IPS-20b (cell line): ENCODE results near the gene TSBP1.

Experiments
- H3K27ac ChIP-seq: one replicate; pipeline ENCODE4 v1.5.1; 2013; ENCODE audit warnings: low read length
- H3K27me3 ChIP-seq: 2 replicates; pipeline ENCODE4 v1.6.1; 2013; ENCODE audit warnings: mild to moderate bottlenecking, low read length, inconsistent platforms; ENCODE audit not compliant: insufficient read depth
- H3K36me3 ChIP-seq: 2 replicates; pipeline ENCODE4 v1.6.1; 2013; ENCODE audit warnings: low read depth, mild to moderate bottlenecking, inconsistent platforms, low read length, moderate library complexity; ENCODE audit not compliant: insufficient read depth
- H3K4me1 ChIP-seq: 2 replicates; pipeline ENCODE4 v1.6.1; 2013; ENCODE audit warnings: mild to moderate bottlenecking, control low read depth, inconsistent platforms, low read length, moderate library complexity; ENCODE audit not compliant: insufficient read depth
- H3K4me3 ChIP-seq: 2 replicates; pipeline ENCODE4 v1.5.1; 2013; ENCODE audit warnings: mild to moderate bottlenecking, low read length, inconsistent platforms
- H3K9ac ChIP-seq: 2 replicates; pipeline ENCODE4 v1.6.1; 2013; ENCODE audit warnings: low read depth, mild to moderate bottlenecking, inconsistent platforms, low read length, moderate library complexity
- H3K9me3 ChIP-seq: 2 replicates; pipeline ENCODE4 v1.6.1; 2013; ENCODE audit warnings: mild to moderate bottlenecking, low read depth, low read length, inconsistent platforms; ENCODE audit not compliant: insufficient read depth

Gene TSBP1, protein sequence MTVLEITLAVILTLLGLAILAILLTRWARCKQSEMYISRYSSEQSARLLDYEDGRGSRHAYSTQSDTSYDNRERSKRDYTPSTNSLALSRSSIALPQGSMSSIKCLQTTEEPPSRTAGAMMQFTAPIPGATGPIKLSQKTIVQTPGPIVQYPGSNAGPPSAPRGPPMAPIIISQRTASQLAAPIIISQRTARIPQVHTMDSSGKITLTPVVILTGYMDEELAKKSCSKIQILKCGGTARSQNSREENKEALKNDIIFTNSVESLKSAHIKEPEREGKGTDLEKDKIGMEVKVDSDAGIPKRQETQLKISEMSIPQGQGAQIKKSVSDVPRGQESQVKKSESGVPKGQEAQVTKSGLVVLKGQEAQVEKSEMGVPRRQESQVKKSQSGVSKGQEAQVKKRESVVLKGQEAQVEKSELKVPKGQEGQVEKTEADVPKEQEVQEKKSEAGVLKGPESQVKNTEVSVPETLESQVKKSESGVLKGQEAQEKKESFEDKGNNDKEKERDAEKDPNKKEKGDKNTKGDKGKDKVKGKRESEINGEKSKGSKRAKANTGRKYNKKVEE

DNA sequence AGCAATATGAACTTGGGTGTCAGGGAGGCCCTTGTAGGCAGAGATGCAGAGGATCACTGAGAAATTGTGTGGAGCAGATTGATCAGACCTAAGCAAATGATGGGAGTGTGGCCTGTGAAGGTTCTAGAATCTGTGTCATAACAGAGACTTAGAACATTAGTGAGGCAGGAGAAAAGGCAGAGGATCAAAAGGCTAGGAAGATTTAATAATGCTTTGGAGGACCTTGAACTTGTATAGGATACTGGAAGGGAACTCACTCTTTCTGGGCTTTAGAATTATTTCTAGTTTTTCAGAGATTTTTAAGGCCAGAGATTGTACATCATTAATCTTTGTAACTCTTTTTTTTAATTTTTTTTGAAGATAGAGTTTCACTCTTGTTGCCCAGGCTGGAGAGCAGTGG lies at the start of gene TSBP1:
Gene TSBP1, minus strand, starts transcription at position 101 of the 400 bp plus-strand sequence. CDS start 197 bp downstream, outside the sequence.
- H3K27me3 ChIP-seq: no peaks in the 10 kb centered on the region
- no peak within 1 kb of the TSS for H3K4me3 ChIP-seq
- no peak within 1 kb of the TSS for H3K9ac ChIP-seq
- no peaks in the 10 kb centered on the region for H3K36me3 ChIP-seq
- no peaks in the 10 kb centered on the region for H3K4me1 ChIP-seq
- H3K27ac ChIP-seq: no peak within 1 kb of the TSS
- no peaks in the 10 kb centered on the region for H3K9me3 ChIP-seq

DNA sequence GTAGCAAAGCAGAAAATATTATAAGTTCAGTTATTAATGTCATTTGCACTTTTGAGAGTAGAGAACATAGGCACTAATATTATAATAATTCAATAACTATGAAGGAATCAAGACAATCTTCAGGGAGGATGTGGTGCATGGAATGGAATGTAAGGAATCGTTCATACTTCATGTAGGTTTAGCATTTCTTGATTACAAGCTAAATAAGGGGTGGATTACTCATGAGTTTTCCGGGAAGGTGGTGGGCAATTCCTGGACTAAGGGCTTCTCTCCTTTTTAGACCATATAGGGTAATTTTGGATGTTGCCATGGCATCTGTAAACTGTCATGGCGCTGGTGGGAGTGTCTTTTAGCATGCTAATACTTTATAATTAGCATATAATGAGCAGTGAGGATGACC lies 44.3 kb upstream of the TSBP1 start:
- Histone ChIP-seq H3K27me3 (peaks cover 26% of the 10 kb centered on the region), H3K36me3 (no peaks in the 10 kb centered on the region), H3K9me3 (no peaks in the 10 kb centered on the region), H3K9ac (no peak overlapping the region), H3K27ac (no peak overlapping the region), H3K4me3 (peak overlapping the region; percentile 43; the same call in 1 of the 2 replicates), H3K4me1 (no peaks in the 10 kb centered on the region)

DNA sequence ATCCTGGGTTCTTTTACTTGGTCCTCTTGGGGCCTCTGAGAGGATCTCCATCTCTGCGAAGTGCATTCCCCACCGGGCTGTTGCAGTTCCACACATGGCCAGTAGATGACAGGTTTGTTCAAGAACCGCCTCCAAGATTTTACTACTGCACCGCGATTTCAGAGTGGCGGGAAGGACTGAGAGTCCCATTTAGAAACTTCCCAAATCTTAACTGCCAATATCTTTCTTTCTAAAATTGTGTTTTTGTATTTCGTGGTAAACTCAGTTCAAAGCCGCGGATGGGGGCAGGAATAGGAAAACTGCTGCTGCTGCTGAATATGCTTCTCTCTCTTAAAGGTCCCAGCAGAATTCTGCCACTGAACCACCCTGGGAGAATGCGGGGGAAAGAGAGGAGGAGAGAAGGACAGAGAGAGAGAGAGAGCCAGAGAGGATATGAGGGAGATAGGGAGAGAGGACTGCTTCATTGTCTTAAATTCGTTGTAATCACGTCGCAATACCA lies 43.9 kb upstream of the TSBP1 start:
- no peak overlapping the region for H3K27ac ChIP-seq

DNA sequence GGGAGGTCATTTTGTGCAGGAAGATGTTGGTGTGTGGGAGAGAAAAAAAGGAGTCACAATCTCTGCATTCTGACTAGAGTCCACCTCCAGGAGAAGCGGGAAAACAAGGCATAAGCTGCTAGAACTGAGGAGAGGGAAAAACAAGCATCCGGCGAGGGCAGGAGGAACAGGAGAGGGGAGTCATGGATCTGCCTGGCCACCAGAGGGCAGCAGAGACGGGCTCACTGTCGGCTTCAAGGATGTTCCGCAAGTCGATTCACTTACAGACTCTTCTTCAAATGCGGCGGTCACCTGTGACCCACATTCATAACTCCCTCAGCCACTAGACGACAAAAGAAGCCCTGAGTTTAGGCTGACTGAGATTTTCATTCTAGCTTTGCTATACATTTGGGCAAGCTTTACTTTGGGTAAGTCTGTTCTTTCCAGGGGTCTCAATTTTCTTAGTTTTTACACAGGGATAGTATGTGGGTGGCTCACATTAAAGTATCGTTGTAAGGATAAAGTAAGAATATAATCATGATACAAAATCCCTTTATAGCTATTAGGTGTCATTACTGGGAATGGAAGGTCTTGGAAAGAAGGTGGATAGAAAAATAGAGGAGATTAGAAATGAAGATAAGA lies 41.8 kb upstream of the TSBP1 start:
- Histone ChIP-seq H3K9ac (0 out of 2 replicates have a peak overlapping the region, but pooled peaks have one; percentile 47), H3K36me3 (no peaks in the 10 kb centered on the region), H3K27ac (no peak overlapping the region), H3K9me3 (no peaks in the 10 kb centered on the region), H3K4me1 (no peaks in the 10 kb centered on the region), H3K4me3 (no peak overlapping the region), H3K27me3 (peaks cover 26% of the 10 kb centered on the region)

More for the DNA sequence above, 43.9 kb upstream of the TSBP1 start:
- Histone ChIP-seq H3K4me3 (peak overlapping the region; percentile 43; the same call in 1 of the 2 replicates), H3K4me1 (no peaks in the 10 kb centered on the region), H3K9me3 (no peaks in the 10 kb centered on the region), H3K36me3 (no peaks in the 10 kb centered on the region), H3K9ac (no peak overlapping the region), H3K27me3 (peaks cover 26% of the 10 kb centered on the region)

DNA sequence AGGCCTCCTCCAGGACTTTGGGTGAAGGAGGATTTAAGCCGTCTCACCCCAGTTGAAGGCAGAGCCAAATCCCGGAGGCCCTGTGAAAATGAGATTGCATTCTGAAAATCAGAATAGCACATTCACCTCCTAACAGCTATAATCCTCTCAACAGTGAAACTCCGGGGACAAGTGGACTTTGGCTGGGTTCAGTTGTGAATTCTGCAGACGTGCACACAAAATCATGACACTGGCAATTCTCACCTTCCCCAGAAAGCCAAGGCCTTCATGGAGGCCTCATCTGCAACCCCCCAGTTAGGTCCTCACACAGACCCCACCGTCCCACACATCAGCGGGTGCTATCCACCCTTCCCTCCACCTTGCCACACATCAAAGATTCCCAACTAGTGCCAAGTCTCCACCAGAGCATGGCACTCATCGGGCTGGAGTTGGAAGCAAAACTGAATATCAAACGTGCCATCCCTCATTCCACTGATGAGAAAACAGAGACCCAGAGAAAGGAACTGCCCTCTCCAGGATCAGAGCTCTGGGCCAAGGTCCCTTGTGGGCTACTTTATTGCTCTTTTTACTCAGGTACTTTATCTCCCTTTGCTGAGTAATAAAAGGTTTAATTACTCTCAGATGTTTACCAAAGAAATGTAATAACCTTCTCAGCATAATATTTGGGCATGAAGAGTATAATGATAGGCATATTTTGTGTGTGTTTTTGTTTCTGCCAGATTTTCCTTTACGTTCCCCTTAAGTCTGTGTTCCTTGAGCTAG lies 40.0 kb upstream of the TSBP1 start:
- Histone ChIP-seq H3K36me3 (no peaks in the 10 kb centered on the region), H3K9me3 (no peaks in the 10 kb centered on the region), H3K27me3 (peaks cover 26% of the 10 kb centered on the region), H3K9ac (no peak overlapping the region), H3K27ac (no peak overlapping the region), H3K4me3 (no peak overlapping the region), H3K4me1 (no peaks in the 10 kb centered on the region)

DNA sequence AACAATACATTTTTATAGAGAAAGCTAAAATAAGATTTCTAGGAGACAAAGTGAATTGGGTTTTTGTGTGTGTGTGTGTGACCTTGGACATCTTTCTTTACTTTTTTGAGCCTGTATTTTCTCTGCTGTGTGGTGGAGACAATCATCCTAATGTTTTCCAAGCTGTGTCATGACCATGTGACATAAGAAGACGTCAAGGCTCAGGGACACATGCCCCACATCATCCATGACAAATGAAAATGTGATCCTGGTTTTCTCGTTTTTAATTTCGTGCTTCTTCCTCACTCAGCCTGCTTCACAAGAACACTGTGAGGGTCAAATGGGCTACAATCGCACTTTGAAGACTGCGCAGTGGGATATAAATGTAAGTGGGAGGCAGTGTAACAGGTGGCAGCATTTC lies 39.2 kb upstream of the TSBP1 start:
- no peaks in the 10 kb centered on the region for H3K4me1 ChIP-seq

DNA sequence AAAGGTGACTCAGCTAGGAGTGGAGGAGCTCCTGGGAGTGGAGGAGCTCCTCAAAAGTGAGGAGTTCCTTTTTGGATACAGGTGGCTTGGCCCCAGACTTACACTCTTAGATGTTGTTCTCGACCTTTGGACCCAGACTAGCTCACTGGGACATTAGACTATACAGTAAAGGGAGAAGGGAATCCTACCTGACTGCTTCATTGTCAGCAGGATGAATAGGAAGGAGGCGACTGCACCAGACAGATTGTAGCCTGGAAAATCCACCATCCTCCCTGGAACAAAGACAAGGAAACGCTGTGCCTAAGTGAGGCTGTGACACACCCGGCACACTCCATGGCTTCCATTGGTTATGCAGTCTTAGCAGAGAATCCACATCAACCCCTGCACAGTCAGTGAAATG lies 35.2 kb upstream of the TSBP1 start, which contains the start of gene BTNL2:
Gene BTNL2, minus strand, starts transcription at position 325 of the 400 bp plus-strand sequence. Its CDS starts 58 bp downstream, at position 267.
- H3K4me1 ChIP-seq: no peaks in the 10 kb centered on the region
- H3K9me3 ChIP-seq: no peaks in the 10 kb centered on the region

More for the DNA sequence above, 39.2 kb upstream of the TSBP1 start:
- Histone ChIP-seq H3K36me3 (no peaks in the 10 kb centered on the region), H3K4me3 (no peak overlapping the region), H3K9me3 (no peaks in the 10 kb centered on the region), H3K27me3 (peaks cover 25% of the 10 kb centered on the region), H3K9ac (no peak overlapping the region), H3K27ac (no peak overlapping the region)

DNA sequence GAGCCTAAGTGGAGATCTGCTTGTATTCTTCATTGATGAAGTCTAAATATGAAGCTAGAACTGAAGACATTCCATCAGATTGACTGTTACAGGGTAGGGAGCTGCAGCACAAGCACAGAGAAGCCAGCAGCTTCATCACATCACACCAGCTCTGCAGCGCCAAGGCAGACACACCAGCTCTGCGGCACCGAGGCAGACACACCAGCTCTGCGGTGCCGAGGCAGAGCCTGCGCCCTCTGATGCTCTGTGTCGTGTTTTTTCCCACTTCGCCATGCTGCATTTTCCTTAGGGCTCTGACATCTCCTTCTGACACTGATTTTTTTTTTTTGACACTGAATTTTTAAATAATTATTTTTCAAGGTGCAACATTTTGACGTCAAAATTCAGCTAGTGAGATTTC lies 34.5 kb upstream of the TSBP1 start:
- H3K9ac ChIP-seq: no peak overlapping the region
- no peaks in the 10 kb centered on the region for H3K27me3 ChIP-seq
- H3K27ac ChIP-seq: no peak overlapping the region
- no peaks in the 10 kb centered on the region for H3K36me3 ChIP-seq
- H3K4me3 ChIP-seq: no peak overlapping the region
- H3K4me1 ChIP-seq: no peaks in the 10 kb centered on the region
- no peaks in the 10 kb centered on the region for H3K9me3 ChIP-seq

More for the DNA sequence above, 35.2 kb upstream of the TSBP1 start, which contains the start of gene BTNL2:
- no peak within 1 kb of the TSS for H3K9ac ChIP-seq
- no peaks in the 10 kb centered on the region for H3K27me3 ChIP-seq
- H3K4me3 ChIP-seq: no peak within 1 kb of the TSS
- H3K36me3 ChIP-seq: no peaks in the 10 kb centered on the region
- H3K27ac ChIP-seq: no peak within 1 kb of the TSS

DNA sequence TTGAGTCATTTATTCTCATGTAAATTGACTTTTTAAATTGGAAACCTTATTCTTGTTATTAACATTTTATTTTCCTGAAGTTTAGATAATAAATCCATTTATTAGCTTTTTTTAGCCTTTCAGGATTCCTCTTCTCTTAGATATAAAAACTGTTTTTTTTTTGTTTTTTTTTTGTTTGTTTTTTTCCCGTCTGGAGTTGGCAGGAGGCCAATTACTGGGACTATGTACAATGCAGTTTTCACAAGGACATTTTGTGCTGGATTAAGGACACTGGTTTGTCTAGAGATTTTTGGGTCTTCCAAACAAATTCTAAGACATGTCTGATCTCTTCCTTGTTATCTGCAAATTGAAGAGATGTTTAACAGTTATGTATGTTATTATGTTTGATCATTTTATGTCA lies 34.0 kb upstream of the TSBP1 start:
- H3K4me1 ChIP-seq: no peaks in the 10 kb centered on the region
- no peaks in the 10 kb centered on the region for H3K9me3 ChIP-seq
- H3K9ac ChIP-seq: no peak overlapping the region
- H3K36me3 ChIP-seq: no peaks in the 10 kb centered on the region
- no peaks in the 10 kb centered on the region for H3K27me3 ChIP-seq
- H3K27ac ChIP-seq: no peak overlapping the region
- no peak overlapping the region for H3K4me3 ChIP-seq

DNA sequence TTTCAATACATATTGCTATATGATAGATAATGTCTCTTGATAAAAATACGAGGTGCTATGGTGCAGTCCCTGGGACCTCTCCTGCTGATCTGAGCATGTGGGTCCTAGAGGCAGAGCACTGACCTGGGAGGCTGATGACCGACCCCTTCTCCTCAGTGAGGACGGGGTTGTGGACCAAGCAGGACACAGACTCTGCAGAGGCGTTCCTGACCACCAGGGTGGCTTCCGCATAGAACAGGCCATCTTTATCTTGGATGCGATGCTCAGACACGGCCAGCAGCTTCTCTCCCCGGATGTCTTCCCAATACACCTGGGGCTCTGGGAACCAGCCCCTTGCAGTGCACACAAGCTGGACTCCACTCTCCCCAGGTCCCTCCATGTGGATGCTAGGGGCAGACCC lies 31.1 kb upstream of the TSBP1 start:
- no peaks in the 10 kb centered on the region for H3K36me3 ChIP-seq
- H3K4me1 ChIP-seq: no peaks in the 10 kb centered on the region
- H3K27ac ChIP-seq: no peak overlapping the region
- no peaks in the 10 kb centered on the region for H3K27me3 ChIP-seq
- H3K4me3 ChIP-seq: no peak overlapping the region
- no peak overlapping the region for H3K9ac ChIP-seq
- no peaks in the 10 kb centered on the region for H3K9me3 ChIP-seq

DNA sequence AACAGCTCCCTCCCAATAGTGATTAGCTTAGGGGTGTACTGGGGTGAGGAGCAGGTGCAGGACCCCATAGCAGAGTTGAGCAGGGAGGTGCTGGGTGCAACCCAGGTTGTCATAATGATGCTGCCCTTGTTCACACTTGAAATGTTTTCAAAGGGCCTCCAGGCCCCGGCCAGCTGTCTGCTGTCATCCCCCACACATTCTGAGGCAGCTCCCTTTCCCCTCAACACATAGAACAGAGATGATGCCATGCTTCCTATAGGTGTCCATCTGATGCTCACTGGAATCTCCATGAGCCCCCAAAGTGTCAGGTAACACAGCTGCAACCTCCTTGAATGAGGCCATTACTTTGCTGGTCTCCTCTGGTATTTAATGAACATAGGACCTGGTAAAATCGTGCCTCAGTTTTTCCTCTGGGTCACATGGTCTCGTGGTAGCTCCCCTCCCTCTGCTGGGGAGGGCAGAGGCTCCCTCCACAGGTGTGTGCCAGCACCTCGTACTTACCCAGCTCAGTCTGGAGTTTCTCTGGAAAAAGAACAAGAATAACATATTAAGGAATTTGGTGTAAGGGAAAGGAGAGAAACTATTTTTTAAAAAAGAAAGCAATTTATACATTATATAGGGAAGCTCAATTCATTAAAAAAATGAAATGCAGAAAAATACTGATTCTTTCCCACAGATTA lies 29.7 kb upstream of the TSBP1 start:
- Histone ChIP-seq H3K27ac (no peak overlapping the region), H3K36me3 (no peaks in the 10 kb centered on the region), H3K9ac (no peak overlapping the region), H3K4me1 (no peaks in the 10 kb centered on the region), H3K4me3 (no peak overlapping the region), H3K9me3 (no peaks in the 10 kb centered on the region), H3K27me3 (no peaks in the 10 kb centered on the region)
